ENCODE results near the gene MYADML2. TPM values are rescaled to one million over a fixed set of nuclear protein-coding genes. Genes with fewer than 3 reads are reported as not detected.

The MYADML2 gene
- total RNA-seq, 1 donor from 2014 or later: not detected

DNA sequence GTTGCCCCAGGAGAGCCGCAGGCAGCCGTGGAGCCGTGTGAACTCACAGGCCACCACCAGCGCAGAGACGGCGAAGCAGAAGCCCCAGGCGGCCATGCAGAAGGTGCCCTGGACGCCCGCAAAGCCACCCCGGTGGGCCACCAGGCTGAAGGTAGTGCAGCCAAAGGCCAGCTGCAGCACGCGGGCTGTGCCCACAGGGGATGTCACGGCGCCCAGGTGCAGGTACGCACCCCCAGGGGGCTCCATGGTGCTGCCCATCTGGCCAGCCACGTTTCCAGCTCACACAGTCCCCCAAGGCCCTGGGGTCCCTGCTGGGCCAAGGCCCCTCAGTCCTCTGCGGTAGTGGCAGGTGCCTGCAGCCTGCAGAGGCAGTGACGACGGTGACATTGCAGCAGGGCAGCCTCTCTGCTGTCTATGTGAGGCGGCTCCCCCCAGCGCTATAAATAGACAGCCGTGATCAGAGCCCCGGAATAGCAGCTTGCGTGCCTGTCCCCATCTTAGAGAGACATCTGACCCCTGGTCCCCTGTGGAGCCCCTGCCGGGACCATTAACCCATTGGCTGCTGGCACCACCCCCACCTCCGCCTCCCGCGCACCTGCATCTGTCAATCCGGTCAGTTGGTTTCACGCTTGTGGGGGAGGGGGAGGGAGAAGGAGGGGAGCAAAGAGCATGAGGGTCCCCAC is 5.4 kb downstream of the MYADML2 start:
- peak; percentile 92 for DNase-seq (ENCODE audit: low spot score)
- Mint-ChIP-seq H3K36me3 (ENCODE audit: low read depth) (no peaks in the 10 kb centered on the region), H3K27ac (ENCODE audit: unreplicated experiment) (no peak overlapping the region), H3K9me3 (ENCODE audit: low read depth) (no peaks in the 10 kb centered on the region), H3K4me3 (ENCODE audit: unreplicated experiment) (no peak overlapping the region), H3K27me3 (ENCODE audit: low read depth) (no peaks in the 10 kb centered on the region), H3K4me1 (ENCODE audit: low read depth) (peaks cover 8% of the 10 kb centered on the region)
- TF ChIP-seq, protein P1, sequence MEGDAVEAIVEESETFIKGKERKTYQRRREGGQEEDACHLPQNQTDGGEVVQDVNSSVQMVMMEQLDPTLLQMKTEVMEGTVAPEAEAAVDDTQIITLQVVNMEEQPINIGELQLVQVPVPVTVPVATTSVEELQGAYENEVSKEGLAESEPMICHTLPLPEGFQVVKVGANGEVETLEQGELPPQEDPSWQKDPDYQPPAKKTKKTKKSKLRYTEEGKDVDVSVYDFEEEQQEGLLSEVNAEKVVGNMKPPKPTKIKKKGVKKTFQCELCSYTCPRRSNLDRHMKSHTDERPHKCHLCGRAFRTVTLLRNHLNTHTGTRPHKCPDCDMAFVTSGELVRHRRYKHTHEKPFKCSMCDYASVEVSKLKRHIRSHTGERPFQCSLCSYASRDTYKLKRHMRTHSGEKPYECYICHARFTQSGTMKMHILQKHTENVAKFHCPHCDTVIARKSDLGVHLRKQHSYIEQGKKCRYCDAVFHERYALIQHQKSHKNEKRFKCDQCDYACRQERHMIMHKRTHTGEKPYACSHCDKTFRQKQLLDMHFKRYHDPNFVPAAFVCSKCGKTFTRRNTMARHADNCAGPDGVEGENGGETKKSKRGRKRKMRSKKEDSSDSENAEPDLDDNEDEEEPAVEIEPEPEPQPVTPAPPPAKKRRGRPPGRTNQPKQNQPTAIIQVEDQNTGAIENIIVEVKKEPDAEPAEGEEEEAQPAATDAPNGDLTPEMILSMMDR (IDR thresholded peaks at IDR 0.05): no peak

DNA sequence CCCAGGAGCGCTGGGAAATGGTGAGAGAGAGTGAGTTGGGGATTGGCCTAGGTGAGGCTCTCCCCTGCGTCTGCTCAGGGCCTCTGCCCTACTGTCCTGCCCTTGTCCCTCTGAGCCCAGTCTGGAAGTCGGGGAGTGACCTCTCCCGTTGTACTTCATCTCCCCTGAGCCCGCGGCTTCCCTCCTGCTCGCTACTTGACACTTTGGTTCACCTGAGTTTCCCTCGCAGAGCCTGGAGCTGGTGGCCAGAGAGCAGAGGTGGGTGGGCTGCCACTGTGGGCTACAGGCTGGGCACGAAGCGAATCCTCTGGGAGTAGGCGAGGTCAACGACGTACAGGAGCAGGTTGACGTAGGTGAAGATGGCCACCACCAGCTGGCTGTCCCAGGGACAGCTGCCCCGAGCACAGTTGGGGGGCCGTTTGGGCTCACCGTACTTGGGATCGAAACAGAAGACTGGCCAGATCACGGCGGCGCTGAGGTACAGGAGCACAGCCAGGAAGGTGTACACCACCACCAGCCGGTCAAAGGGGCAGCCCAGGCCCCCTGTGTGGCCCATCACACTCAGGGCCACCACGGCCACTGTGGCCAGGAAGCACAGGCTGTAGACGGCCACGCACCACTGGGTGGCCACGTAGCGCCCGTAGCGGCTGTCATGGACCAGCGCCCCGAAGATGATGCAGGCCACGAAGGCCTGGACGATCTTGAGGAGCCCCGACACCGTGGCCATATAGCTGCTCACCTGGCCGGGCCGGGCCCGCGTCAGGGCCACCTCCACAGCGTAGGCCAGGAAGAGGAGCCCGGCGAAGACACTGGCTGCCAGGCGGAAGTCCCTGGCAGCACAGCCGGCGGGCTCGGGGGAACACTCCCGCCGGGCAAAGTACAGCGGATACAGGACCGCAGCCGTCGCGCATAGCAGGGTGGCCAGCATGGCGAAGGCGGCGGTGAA is 6.2 kb downstream of the MYADML2 start:
- no peaks in the 10 kb centered on the region for H3K9me3 Mint-ChIP-seq (ENCODE audit: low read depth)
- TF ChIP-seq, protein P1 (IDR thresholded peaks at IDR 0.05): no peak
- H3K36me3 Mint-ChIP-seq (ENCODE audit: low read depth): peaks cover 2% of the 10 kb centered on the region
- peak; percentile 92 for DNase-seq (ENCODE audit: low spot score)
- H3K27ac Mint-ChIP-seq (ENCODE audit: unreplicated experiment): no peak overlapping the region
- H3K4me1 Mint-ChIP-seq (ENCODE audit: low read depth): peaks cover 14% of the 10 kb centered on the region
- no peaks in the 10 kb centered on the region for H3K27me3 Mint-ChIP-seq (ENCODE audit: low read depth)
- H3K4me3 Mint-ChIP-seq (ENCODE audit: unreplicated experiment): no peak overlapping the region

DNA sequence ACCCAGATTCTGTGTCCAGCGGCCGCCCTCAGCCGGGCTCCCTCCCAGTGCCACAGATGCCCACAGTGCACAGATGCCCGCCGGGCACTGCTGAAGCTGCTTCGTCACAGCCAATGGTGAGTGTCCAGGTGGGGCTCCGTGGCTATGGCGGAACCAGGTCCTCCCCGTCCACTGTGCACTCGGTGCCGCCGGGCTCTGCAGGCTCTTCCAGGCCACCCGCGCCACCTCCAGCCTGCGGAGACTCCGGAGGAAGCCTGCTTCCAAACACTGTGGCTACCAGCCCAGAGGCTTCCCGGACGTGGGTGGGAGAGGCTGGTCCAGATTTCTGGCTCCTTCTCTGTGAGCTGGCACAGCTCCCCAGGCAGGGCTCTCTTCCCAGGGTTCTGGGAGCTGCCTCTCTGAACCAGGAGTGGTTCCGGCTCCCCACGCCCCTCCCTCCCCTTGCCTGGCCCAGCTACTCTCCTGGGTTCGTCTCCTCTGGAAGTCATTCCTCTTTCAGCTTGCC is 7.1 kb downstream of the MYADML2 start:
- H3K4me3 Mint-ChIP-seq (ENCODE audit: unreplicated experiment): no peak overlapping the region

DNA sequence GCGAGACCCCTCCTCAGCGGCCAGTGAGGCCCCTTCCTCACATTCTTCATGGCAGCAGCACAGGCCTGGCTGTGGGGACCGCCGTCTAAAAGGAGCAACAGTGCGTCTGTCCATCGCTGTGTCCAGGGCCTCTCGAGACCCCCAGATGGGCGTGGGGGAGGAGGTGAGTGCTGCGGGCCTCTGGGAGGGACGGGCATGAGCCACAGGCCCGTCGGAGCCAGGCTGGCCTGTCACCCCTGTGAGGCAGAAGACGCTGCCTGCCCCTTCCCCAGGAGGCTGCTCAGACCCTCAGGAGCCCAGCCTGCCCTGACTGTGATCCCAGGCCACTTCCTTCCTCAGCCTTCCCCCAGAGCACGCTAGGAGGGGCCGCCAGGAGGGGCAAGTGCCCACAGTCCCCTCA is 7.8 kb downstream of the MYADML2 start:
- H3K27me3 Mint-ChIP-seq (ENCODE audit: low read depth): no peaks in the 10 kb centered on the region
- peaks cover 23% of the 10 kb centered on the region for H3K4me1 Mint-ChIP-seq (ENCODE audit: low read depth)

More for the DNA sequence above, 7.1 kb downstream of the MYADML2 start:
- Mint-ChIP-seq H3K9me3 (ENCODE audit: low read depth) (no peaks in the 10 kb centered on the region), H3K4me1 (ENCODE audit: low read depth) (peaks cover 22% of the 10 kb centered on the region), H3K27ac (ENCODE audit: unreplicated experiment) (no peak overlapping the region), H3K27me3 (ENCODE audit: low read depth) (no peaks in the 10 kb centered on the region), H3K36me3 (ENCODE audit: low read depth) (peaks cover 2% of the 10 kb centered on the region)
- DNase-seq (ENCODE audit: low spot score): peak; percentile 86
- TF ChIP-seq, protein P1 (IDR thresholded peaks at IDR 0.05): no peak

More for the DNA sequence above, 7.8 kb downstream of the MYADML2 start:
- H3K36me3 Mint-ChIP-seq (ENCODE audit: low read depth): peaks cover 2% of the 10 kb centered on the region
- DNase-seq (ENCODE audit: low spot score): peak; percentile 75
- no peaks in the 10 kb centered on the region for H3K9me3 Mint-ChIP-seq (ENCODE audit: low read depth)
- no peak overlapping the region for H3K4me3 Mint-ChIP-seq (ENCODE audit: unreplicated experiment)
- TF ChIP-seq, protein P1 (IDR thresholded peaks at IDR 0.05): no peak
- H3K27ac Mint-ChIP-seq (ENCODE audit: unreplicated experiment): no peak overlapping the region
